Measurements from ENCODE around the gene KNSTRN.

DNA sequence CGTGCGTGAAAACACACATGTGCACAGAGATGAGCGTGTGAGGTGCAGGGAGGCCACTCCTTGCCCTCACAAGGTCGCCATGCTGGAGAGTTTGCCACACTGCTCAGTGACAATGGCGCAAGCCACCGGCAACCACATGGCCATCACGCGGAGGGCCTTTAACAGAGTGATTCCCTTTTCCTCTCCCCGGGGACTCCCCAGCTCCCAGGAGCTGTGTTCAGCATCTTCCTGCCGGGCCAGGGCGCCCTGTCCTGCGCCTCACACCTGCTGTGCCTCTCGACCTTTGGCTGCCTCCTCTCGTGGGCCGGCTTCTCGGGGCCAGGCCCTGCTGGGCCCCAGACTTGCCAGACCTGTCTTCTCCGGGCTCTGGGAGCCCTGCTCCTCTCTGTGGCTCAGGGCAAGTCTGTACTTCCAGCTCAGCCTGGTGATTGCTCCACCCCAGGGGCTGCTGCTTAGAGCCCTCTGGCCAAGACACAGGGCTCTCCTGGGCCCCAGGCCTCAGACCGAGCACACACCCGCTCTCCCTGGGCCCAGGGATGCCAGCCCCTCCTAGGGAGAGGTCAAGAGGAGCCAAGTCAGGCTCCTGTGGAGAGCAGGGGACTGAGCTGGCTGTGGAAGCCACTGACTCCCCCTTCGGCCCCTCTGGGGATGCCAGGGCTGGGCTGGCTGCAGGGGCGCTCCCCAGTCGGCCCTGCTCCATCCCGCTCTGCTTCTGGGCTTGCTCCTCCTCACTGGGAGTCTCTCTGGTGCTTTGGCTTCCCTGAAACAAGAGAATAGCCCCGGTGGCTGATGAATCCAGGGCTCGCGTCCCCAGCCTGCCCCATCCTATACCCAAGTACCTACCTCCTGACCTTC is 47.4 kb upstream of the KNSTRN start:
- TF ChIP-seq CTCF (IDR thresholded peaks at IDR 0.05; ENCODE audit: low read depth, low read length): no peak
- TF ChIP-seq EZH2phosphoT487 (IDR thresholded peaks at IDR 0.05; ENCODE audit: low read depth): no peak

Measured in OCI-LY3 (cell line).